Gastroesophageal sphincter (tissue), 3 donors: ENCODE measurements around the gene ZNF300.

Source experiments
- CTCF ChIP-seq, 4 experiments: fragments of 200-600 bp in 2 of 4; fragments of 450-650 bp in 2 of 4; sonication (generic) in 1 of 4; IDR thresholded peaks; one replicate each; pipeline ENCODE4 v1.5.1; 2017 to 2019; ENCODE audit warnings: antibody characterized with exemption in 4 of 4, mild to moderate bottlenecking in 2 of 4, moderate library complexity in 2 of 4
- EP300 ChIP-seq: sonication (generic); formaldehyde crosslinking; IDR thresholded peaks from one replicate; pipeline ENCODE4 v1.6.1; 2017; ENCODE audit warnings: antibody characterized with exemption, mild to moderate bottlenecking
- POLR2A ChIP-seq, 2 donors: fragments of 450-650 bp; IDR thresholded peaks; one replicate each; pipeline ENCODE4 v1.6.1; 2017; ENCODE audit warnings: antibody characterized with exemption in 2 of 2, mild to moderate bottlenecking in 2 of 2, moderate library complexity in 1 of 2
- POLR2AphosphoS5 ChIP-seq: sonication (generic); formaldehyde crosslinking; IDR thresholded peaks from one replicate; pipeline ENCODE4 v1.6.1; 2017; ENCODE audit warnings: antibody characterized with exemption

- TF ChIP-seq EP300 (no peak), CTCF (IDR thresholded peaks at IDR 0.05) (no peak), POLR2AphosphoS5 (no peak), POLR2A (IDR thresholded peaks at IDR 0.05) (no peak)
Observed at GRCh38 chr5:150879358-150879757, 25.4 kb downstream of the ZNF300 start.
